ENCODE results near the gene TSPO. TPM values are rescaled to one million over a fixed set of nuclear protein-coding genes. Genes with fewer than 3 reads are reported as not detected.

The TSPO gene
- total and polyA plus RNA-seq, 2 experiments from 2014 or later: 34.6 to 44.7 TPM

- TF ChIP-seq ZNF462 (CRISPR knock-in tag; IDR thresholded peaks at IDR 0.05): no peak
- no peak for TF ChIP-seq EZH2 (IDR thresholded peaks at IDR 0.05; ENCODE audit: low read depth, unreplicated experiment)
- no peak for TF ChIP-seq POLR2AphosphoS5 (IDR thresholded peaks at IDR 0.05; ENCODE audit: low read depth)
These were observed 26.1 kb downstream of the TSPO start (continued) for GRCh38 chr22:43177479-43177878.

- Mint-ChIP-seq H3K4me3 (no peak overlapping the region), H3K4me1 (peaks cover 5% of the 10 kb centered on the region), H3K36me3 (ENCODE audit: low read depth) (peaks cover 64% of the 10 kb centered on the region), H3K27me3 (ENCODE audit: insufficient read depth, low read depth, poor library complexity) (peaks cover 8% of the 10 kb centered on the region), H3K27ac (no peak overlapping the region), H3K9me3 (no peaks in the 10 kb centered on the region; the same call in 2 of the 3 replicates)
- no peaks in the 10 kb centered on the region for H3F3A ChIP-seq (replicated peaks; ENCODE audit: low read depth)
- no peak overlapping the region for H3K27ac ChIP-seq (ENCODE audit: low read depth)
- no peak overlapping the region for H2AFZ ChIP-seq
- no peak overlapping the region for H3K4me2 ChIP-seq
- ATAC-seq: no peak
- H3K4me1 ChIP-seq (ENCODE audit: insufficient read depth): no peaks in the 10 kb centered on the region
- H3K27me3 ChIP-seq (ENCODE audit: insufficient read depth): no peaks in the 10 kb centered on the region
- no peak for DNase-seq (ENCODE audit: low spot score)
- peaks cover 6% of the 10 kb centered on the region for H4K20me1 ChIP-seq (replicated peaks; ENCODE audit: insufficient read depth)
- no peaks in the 10 kb centered on the region for H3K9me2 ChIP-seq (ENCODE audit: insufficient read depth)
- no peaks in the 10 kb centered on the region; the same call in 1 of the 2 replicates for H3K36me3 ChIP-seq (ENCODE audit: insufficient read depth)
- H3K79me2 ChIP-seq (replicated peaks; ENCODE audit: insufficient read depth): peaks cover 12% of the 10 kb centered on the region
- H3K4me3 ChIP-seq: no peak overlapping the region
- TF ChIP-seq POLR2AphosphoS5 (IDR thresholded peaks at IDR 0.05; ENCODE audit: low read depth): no peak
- TF ChIP-seq NANOG (IDR thresholded peaks at IDR 0.05; ENCODE audit: borderline replicate concordance): no peak
- no peak for TF ChIP-seq ZNF462 (CRISPR knock-in tag; IDR thresholded peaks at IDR 0.05)
- no peak for TF ChIP-seq EZH2phosphoT487 (IDR thresholded peaks at IDR 0.05; ENCODE audit: unreplicated experiment)
- no peak for TF ChIP-seq JUNB (IDR thresholded peaks at IDR 0.05; ENCODE audit: unreplicated experiment)
- TF ChIP-seq EZH2 (IDR thresholded peaks at IDR 0.05; ENCODE audit: low read depth, unreplicated experiment): no peak
- no peak for TF ChIP-seq ZNF114 (CRISPR knock-in tag; IDR thresholded peaks at IDR 0.05)
These were observed 28.0 kb downstream of the TSPO start for GRCh38 chr22:43179146-43179910.
